GM18868 (cell line): ENCODE data around the gene HDAC10.

Source experiments
- ATAC-seq: cut with Tn5 transposase; IDR thresholded peaks from one replicate; pipeline ENCODE4 v1.9.1; 2021; ENCODE audit warnings: mild to moderate bottlenecking, moderate library complexity; ENCODE audit not compliant: unreplicated experiment

Gene HDAC10

DNA sequence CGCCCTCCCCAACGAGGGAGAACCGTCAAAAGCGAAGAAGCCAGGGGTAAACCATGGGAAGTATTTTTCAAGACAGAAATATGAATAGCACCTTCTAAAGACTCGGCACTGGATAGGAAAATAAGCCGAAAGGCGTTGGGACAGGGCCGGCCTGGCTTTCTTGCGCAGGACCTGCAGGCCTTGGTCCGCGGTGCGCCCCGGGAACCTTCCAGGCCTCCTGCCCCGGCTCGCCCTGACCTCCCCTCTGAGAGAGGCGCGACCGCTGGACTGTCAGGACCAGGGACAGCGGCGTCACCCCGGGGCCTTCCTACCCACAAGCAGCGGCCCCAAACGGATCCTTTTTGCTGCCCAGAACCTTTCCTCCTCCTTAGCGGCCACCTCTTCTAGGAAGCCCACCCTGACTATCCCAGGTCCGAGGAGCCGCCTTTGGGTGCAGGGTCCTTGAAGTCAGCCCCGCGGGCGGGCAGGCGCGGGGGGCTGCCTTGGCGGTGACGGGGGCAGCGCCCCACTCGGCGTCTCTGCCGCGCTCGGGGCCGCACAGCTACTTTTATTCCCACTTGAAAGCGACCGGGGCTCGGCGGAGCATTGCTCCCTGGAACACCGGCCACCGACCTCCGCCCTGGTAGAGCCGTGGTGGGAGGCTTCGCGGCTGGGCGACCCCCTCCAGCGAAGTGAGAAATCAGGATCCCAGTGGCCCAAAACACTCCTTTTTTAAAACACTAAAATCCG, 19.8 kb upstream of the HDAC10 start:
- peak; percentile 29 for ATAC-seq

- ATAC-seq, result peak; percentile 58
Measured at GRCh38 chr22:50269970-50270665, 19.1 kb upstream of the HDAC10 start, which contains the start of gene MAPK11. Gene MAPK11, minus strand, starts transcription at chr22:50270380. Its CDS starts 88 bp downstream, at chr22:50270292.

- no peak for ATAC-seq
Measured at GRCh38 chr22:50269573-50269969, 18.5 kb upstream of the HDAC10 start.

DNA sequence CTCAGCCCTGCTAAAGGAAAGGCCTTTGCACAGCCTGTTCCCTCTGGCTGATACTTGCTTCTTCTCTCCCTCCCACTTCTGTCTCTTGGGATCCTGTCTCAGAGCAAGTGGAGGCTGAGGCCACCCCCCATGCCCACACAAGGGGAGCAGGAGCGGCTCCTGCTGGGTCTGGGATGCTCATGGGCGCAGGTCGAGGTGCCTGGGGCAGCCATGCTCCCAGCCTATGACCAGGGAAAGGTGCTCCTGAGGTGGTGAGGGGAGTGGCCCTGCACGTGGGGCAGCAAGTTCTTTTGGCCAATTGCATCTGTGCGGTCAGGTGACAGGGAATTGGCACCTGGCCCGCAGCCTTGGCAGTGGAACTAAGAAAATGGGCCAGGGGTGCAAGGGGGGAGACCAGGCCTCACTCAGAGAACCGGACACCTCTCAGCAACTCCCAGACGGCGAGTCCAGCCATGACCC, 17.6 kb upstream of the HDAC10 start:
- no peak for ATAC-seq

DNA sequence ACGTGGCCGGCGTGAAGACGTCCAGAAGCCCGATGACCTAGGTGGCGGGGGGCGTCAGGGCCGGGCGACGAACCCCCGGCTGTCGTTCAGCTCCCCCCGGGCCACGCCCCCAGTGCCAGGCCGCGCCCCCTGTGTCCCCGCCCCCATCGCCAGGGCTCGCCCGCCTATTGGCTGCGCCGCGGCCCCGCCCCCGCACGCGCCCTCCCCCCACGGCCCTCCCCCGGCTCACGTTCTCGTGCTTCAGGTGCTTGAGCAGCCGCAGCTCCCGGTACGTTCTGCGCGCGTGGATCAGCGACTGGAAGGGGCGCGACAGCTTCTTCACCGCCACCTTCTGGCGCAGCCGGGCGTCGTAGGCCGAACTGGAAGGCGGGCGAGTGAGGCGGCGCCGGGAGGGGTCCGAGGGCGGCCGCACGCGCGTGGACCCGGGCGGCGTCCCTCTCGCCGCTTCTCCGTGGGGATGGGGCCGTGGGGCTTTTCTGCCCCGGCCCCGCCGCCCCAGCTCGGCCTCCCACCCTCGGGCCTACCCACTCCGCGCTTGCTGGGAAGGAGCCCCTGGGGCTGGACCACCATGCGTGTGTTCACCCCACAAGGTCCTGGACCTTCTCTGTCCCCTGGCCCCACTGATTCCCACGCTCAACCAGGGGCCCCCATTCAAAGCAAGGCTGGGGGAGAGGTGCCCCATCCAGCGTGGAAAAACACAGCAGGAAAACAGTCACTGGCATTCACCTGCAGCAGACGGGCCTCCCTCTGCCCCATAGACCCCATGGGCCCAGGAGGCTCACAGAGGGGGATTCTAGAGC, 16.7 kb upstream of the HDAC10 start:
- ATAC-seq, result no peak

DNA sequence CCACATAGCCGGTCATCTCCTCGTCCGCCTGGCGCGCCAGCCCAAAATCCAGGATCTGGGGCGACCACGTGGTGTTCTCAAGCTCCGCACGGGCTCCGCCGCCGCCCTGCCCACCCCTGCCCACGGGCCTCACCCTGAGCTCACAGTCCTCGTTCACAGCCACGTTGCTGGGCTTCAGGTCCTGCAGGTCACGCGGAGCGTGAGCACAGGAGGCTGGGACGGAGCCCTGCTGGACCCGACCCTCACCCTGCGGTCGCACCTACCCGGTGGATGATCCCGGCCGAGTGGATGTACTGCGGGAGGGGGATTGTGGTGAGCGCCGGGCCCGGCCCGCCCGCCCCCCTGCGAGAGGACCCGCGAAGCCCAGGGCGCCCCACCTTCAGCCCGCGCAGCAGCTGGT, 15.9 kb upstream of the HDAC10 start:
- ATAC-seq, result no peak

DNA sequence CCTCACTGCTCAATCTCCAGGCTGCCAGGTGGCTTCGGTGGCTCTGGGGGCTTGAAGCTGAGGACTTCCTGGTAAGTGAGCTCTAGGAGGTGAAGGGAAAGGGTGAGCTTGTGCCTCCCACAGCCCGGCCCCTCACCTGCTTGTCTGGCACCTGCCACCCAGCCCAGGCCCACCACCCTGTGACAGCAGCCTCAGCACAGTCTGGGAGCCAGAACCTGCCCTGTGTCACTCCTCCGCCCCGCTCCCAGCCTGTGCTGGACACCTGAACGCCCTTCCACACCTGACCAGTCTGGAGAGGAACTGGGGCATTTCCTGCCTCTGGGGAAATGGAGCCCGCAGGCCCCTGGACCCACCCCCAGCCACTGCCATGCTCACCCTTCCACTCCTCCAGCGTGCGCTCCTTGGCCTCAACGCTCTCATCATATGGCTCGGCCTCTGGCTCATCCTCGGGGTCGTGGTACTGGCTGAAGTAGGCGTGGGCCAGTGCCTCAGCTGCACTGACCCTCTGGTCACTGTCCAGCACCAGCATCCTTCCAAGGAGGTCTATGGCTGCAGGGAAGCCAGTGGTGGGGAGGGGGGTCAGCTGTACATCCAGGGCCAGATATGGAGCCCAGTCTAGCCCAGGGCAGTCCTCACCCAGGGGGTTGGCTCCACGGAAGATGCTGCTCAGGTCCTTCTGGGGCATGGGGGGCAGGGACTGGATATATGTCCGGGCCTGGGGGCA, 14.0 kb upstream of the HDAC10 start:
- no peak for ATAC-seq

- ATAC-seq, result no peak
Measured at GRCh38 chr22:50264104-50264745, 13.2 kb upstream of the HDAC10 start.

DNA sequence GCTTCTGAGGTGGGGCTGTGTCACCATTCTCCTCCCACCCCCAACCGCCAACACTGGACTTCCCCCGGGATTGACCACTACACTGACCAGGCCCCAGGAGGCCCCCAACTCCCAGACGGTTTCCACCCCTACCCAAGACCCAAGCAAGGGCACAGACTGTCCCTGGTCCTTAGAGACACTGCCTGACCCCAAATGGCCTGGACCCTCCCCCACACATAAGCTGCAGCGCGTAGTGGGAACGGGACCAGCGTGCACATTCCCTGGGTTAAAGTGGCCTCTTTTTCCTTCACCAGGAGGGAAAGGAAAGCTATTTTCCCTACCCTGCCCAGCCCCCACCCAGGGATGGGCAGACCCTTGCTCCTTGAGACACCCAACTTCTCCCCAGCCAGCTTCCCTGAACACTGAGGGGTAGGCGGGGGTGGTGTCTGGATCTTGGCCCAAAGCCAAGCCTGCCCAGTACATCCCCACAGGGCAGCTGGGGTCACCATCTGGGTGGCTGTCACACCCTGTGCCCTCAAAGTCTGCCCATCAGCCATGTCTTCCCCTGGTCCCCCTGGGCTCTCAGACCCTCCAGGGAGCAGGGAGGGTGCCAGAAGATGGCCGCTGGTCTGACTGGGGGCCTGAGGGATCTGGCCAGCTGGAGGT, 12.0 kb upstream of the HDAC10 start:
- no peak for ATAC-seq

DNA sequence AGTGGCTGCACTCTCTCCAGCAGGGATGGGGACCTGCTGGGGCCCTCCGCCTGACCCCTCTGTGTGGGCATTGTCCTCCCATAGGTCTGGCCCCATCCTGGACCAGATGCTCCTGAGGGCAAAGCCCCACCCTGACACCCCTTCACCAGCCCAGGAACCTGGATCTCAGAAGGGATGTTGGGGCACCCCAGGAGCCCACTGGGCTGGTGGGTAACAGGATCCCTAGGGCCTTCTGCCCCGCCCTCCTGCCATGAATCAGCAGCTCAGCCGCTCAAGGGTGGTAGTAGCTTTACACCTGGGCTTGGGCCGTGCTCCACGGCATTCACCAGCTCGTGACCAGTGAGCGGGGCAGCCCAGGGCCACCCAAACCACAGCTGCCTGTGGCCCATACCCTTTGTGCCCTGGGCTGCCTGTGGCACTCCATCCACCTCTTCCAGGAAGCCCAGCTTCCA, 11.4 kb upstream of the HDAC10 start:
- no peak for ATAC-seq

DNA sequence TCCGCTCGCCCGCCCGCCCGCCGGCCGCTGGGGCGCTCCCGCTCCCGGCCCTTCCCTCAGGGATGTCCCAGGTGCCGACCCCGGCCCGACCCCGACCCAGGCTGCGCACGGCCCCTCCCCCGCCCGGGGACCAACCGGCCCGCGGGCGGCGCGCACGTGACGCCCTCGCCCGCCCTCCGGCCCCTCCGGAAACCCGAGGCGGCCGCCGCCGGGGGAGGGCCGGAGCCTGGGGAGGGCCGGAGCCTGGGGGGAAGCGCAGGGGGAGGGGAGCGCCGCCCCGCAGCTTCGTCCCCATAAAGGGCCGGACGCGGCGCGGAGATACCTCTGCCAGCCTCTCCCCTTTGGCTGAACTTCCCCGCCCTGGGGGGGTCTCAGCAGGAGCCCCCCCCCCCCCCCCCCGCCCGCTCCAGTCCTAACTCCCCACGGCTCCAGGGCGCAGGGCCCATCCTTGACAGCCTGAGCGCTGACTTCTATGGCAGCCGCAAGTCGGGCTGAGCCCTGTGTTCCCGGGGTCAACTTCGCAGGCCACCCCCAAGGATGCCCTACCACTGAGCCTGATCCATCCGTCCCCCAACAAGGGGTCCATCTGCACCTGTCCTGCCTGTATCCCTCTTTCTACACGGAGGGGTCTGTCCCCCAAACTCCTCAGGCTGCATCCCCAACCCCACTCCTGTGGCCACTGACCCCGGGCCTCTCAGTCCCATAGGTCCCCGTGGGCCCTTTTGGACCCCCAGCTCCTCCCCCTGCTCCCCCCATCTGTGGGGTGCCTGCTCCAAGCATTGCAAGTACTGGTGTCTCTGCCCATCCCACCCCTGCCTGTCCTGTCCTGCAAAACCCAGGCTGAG, 10.8 kb upstream of the HDAC10 start, which contains the start of gene MAPK12:
TSS of gene MAPK12 (minus strand) at position 69 of the 845 bp plus-strand sequence. CDS start 174 bp downstream, outside the sequence.
- ATAC-seq, result no peak

DNA sequence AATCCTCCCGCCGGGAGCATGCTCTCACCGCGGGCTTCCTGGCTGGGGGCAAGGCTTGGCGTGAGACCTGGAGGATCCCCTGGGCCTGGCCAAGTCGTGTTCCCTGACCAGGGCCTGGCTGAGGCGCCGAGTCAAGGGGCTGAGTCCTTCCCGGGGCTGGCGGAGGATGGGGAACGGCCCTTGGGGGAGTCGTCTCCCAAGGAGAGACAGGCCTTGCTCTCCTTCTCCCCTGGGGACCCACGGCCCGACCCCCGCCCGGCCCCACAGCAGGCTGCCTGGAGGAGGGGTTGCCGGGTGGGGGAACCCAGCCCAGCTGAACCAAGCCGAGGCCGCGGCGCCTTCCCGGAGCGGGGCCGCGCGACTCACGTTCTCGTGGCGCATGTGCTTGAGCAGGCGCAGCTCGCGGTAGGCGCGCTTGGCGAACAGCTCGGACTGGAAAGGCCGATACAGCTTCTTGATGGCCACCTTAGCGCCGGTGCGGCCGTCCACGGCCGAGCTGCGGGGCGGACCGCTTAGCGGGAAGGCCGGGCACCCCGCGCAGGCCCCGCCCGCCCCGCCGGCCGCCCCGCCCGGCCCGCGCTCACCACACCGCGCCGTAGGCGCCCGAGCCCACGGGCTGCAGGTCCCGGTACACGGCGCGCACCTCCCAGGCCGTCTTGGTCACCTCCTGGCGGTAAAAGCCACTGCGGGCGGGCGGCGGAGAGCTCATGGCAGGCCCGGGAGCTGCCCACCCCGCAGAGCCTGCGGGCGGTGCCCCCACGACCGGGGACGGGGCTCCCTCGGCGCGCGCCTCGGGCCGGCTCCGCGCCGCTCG, 9.9 kb upstream of the HDAC10 start:
- ATAC-seq, result no peak

DNA sequence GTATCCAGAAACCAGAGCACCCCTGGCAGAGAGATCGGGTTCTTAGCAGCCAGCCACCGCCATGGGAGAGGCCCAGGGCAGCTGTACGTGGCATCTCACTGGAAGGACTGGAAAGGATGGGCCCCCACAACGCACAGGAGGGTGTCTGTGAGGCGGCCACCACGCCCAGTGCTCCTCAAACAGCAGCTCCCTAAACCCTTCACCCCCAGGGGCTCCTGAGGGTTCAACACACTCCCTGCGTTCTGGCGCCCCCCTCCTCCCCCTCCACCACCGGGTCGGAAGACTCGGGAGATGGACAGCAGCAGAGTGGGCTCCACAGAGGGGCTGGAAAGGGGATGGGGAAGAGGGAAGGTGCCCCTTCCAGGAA, 9.4 kb upstream of the HDAC10 start:
- ATAC-seq, result no peak

- no peak for ATAC-seq
Measured at GRCh38 chr22:50259302-50259701, 8.2 kb upstream of the HDAC10 start.

DNA sequence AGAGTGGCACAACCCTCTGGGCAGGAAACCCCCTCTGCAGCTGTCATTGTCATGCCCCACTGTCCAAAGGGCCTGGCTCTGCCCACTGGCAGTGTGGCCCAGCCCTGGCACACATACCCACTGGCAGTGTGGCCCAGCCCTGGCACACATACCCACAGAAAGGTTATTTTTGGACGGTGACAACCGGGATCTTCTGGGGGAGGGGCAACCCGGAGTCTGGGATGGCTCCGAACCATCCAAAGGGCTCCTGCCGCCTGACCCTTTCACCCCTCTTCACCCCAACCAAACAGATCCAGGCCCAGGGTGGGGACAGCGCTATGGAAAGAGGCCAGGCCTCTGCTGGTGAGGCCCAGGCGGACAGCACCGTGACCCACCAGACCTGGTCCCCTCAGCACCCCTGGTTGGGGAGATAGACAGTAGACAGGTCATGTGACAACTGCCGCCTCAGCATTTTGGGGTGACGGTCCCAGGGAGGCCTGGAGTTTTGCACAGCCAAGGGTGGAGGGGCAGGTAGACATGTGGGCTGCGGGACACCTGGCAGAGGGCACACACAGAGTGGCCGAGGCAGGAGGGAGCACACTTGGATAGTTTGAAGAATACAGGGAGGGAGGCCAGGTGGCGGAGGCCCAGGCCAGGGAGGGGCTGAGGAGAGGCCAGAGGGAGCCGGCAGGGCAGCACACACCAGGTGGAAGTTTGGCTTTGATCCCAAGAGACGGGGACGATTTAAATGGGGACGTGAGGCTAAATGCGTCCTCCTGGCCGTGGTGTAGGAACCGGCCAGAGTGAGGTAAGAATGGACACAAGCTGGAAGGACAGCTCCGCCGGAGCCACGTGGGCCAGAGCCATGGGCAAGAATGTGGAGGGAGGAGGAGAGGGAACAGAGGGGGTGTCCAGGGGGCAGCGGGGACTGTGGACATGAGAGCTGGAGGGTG, 7.6 kb upstream of the HDAC10 start:
- no peak for ATAC-seq

GRCh38 chr22:50257451-50258360, 6.6 kb upstream of the HDAC10 start:
- ATAC-seq, result no peak
